Prostate gland (tissue), 2 donors: ENCODE measurements around the gene CCDC112. TPM values are rescaled to one million over a fixed set of nuclear protein-coding genes. Genes with fewer than 3 reads are reported as not detected.

Experiments used
- DNase-seq: peaks from one replicate; pipeline ENCODE4 v3.0.0-alpha.2; 2019; ENCODE audit warnings: low spot score
- H3K27ac ChIP-seq, 2 donors: fragments of 200-600 bp; sonication (generic); 2 replicates each; pipeline ENCODE4 v1.5.1; 2017 to 2019
- H3K27me3 ChIP-seq: fragments of 200-600 bp; sonication (generic); replicated peaks from 2 replicates; pipeline ENCODE4 v1.5.1; 2019; ENCODE audit not compliant: insufficient read depth
- H3K36me3 ChIP-seq, 2 donors: fragments of 200-600 bp; sonication (generic); 1 replicate in 1 of 2; 2 replicates in 1 of 2; pipeline versions ENCODE4 v1.5.1 to v1.8.1; 2017 to 2019
- H3K4me1 ChIP-seq: fragments of 200-600 bp; sonication (generic); replicated peaks from 2 replicates; pipeline ENCODE4 v1.5.1; 2019
- H3K4me3 ChIP-seq, 2 donors: fragments of 200-600 bp; sonication (generic); 2 replicates each; pipeline ENCODE4 v1.5.1; 2017 to 2019
- H3K9me3 ChIP-seq: fragments of 200-600 bp; sonication (generic); 2 replicates; pipeline ENCODE4 v1.5.1; 2017
- CTCF ChIP-seq, 4 experiments: fragments of 200-600 bp in 2 of 4; fragments of 450-650 bp in 2 of 4; sonication (generic) in 2 of 4; IDR thresholded peaks; 1 replicate in 3 of 4; 2 replicates in 1 of 4; pipeline ENCODE4 v1.5.1; 2016 to 2019; ENCODE audit warnings: antibody characterized with exemption in 4 of 4, mild to moderate bottlenecking in 2 of 4, moderate library complexity in 2 of 4
- POLR2A ChIP-seq: fragments of 450-650 bp; IDR thresholded peaks from one replicate; pipeline ENCODE4 v1.6.1; 2016; ENCODE audit warnings: antibody characterized with exemption, mild to moderate bottlenecking
- POLR2AphosphoS5 ChIP-seq: sonication (generic); formaldehyde crosslinking; IDR thresholded peaks from one replicate; pipeline ENCODE4 v1.6.1; 2017; ENCODE audit warnings: antibody characterized with exemption
- WGBS: methylation state at CpG from one replicate; pipeline ENCODE4 v1.1.5; 2018; 5-methylcytosine and 5-hydroxymethylcytosine counted together
- intact Hi-C: fragments of 100-400 bp; cut with DNase I; formaldehyde crosslinking; loops from one replicate; pipeline ENCODE4 v1.14.2; 2022
- total RNA-seq, 2 donors: library from RNA; depleted of rRNA; stranded (reverse); fragments of >200 nt; gene quantifications; one replicate each; pipeline ENCODE4 v1.1.0, GENCODE V29; 2016

The CCDC112 gene
- total RNA-seq, 2 donors from 2014 or later: 9.4 to 12.9 TPM

GRCh38 chr5:115289104-115289503 lies 7.3 kb downstream of the CCDC112 start:
- intact Hi-C loops: no loop called here
- DNase-seq: no peak
- H3K27ac ChIP-seq: no peak overlapping the region
- H3K4me1 ChIP-seq: no peaks in the 10 kb centered on the region
- H3K4me3 ChIP-seq: no peak overlapping the region
- H3K36me3 ChIP-seq: no peaks in the 10 kb centered on the region
- no peaks in the 10 kb centered on the region for H3K9me3 ChIP-seq
- WGBS: 72% methylated on average over 4 of the region's 4 CpGs
- H3K27me3 ChIP-seq: no peaks in the 10 kb centered on the region
- TF ChIP-seq POLR2A (no peak), POLR2AphosphoS5 (no peak), CTCF (IDR thresholded peaks at IDR 0.05) (no peak)

GRCh38 chr5:115284021-115284420 lies 12.4 kb downstream of the CCDC112 start:
- Histone ChIP-seq H3K27me3 (no peaks in the 10 kb centered on the region), H3K4me1 (no peaks in the 10 kb centered on the region), H3K27ac (no peak overlapping the region), H3K4me3 (no peak overlapping the region), H3K36me3 (no peaks in the 10 kb centered on the region), H3K9me3 (no peaks in the 10 kb centered on the region)
- intact Hi-C loops: no loop called here
- 96% methylated on average over 1 of the region's 1 CpG for WGBS
- no peak for DNase-seq
- TF ChIP-seq POLR2AphosphoS5 (no peak), CTCF (IDR thresholded peaks at IDR 0.05) (no peak), POLR2A (no peak)

DNA sequence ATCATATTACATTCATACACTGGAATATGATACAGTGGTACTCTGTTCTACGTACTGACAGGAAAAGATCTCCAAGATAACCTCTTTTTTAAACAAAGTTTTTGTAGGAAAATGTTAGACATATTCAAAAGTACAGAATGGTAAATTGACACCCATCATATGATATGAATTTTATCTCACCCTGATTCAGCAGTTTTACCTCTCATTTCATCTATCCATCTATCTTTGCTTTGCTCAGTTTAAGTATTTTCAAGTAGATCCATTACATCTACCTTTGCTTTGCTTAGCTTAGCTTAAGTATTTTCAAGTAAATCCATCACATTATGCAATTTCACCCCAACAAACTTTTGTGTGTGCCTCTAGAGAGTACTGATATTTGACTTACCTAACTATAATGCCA lies 14.3 kb downstream of the CCDC112 start:
- Histone ChIP-seq H3K36me3 (no peaks in the 10 kb centered on the region), H3K4me1 (no peaks in the 10 kb centered on the region), H3K27ac (no peak overlapping the region), H3K27me3 (no peaks in the 10 kb centered on the region), H3K9me3 (no peaks in the 10 kb centered on the region), H3K4me3 (no peak overlapping the region)
- TF ChIP-seq POLR2AphosphoS5 (no peak), POLR2A (no peak), CTCF (IDR thresholded peaks at IDR 0.05) (no peak)
- 41% methylated on average over 1 of the region's 1 CpG for WGBS
- DNase-seq: no peak
- intact Hi-C loops: no loop called here

GRCh38 chr5:115274584-115274983 lies 21.9 kb downstream of the CCDC112 start:
- Histone ChIP-seq H3K36me3 (no peaks in the 10 kb centered on the region), H3K4me1 (no peaks in the 10 kb centered on the region), H3K27me3 (no peaks in the 10 kb centered on the region), H3K9me3 (no peaks in the 10 kb centered on the region), H3K27ac (no peak overlapping the region), H3K4me3 (no peak overlapping the region)
- 92% methylated on average over 3 of the region's 3 CpGs for WGBS
- intact Hi-C loops: no loop called here
- DNase-seq: no peak
- no peak for TF ChIP-seq POLR2A
- TF ChIP-seq POLR2AphosphoS5: no peak
- no peak for TF ChIP-seq CTCF (IDR thresholded peaks at IDR 0.05)

- H3K36me3 ChIP-seq: no peaks in the 10 kb centered on the region
- H3K4me3 ChIP-seq: no peak overlapping the region
- H3K27ac ChIP-seq: no peak overlapping the region
- H3K4me1 ChIP-seq: no peaks in the 10 kb centered on the region
- intact Hi-C loops: no loop called here
- no peak for DNase-seq
- H3K9me3 ChIP-seq: no peaks in the 10 kb centered on the region
- H3K27me3 ChIP-seq: no peaks in the 10 kb centered on the region
- 65% methylated on average over 3 of the region's 3 CpGs for WGBS
- TF ChIP-seq CTCF (IDR thresholded peaks at IDR 0.05): no peak
- no peak for TF ChIP-seq POLR2A
- no peak for TF ChIP-seq POLR2AphosphoS5
Measured at GRCh38 chr5:115272297-115272958, 24.0 kb downstream of the CCDC112 start.
